GDM1 (cell line): ENCODE results near the gene DCXR.

Source experiments
- DNase-seq: peaks from one replicate; lab custom pipeline; 2025; lab: John Stamatoyannopoulos, UW

The DCXR gene

DNA sequence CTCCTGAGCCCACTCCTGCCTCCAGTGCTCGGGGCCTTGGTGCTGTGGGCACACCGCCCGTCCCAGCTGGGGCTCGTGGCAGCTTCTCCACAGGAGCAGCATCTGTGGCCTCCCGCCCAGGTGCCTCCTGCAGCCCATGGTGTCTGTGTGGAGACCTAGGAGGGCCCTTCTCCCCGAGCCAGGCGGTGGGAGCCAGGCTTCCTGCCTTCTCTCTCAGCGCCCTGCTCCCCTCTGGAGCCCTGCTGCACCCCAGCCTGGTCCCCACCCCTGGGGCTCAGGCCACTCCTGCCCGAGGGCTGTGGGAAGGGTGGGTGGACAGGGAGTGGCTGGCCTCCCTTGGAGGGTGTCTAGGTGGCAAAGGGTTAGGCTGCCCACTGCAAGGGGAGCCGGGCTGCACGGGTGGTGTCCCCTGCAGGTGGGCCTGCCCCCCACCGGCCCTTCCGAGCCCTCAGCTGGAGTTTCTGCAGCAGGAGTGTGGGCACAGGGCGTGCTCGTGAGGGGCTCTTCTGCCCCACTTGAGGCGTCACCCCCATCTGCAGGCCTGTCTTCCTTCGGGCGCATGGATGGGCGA lies 25.8 kb downstream of the DCXR start:
- no peak for DNase-seq

DNA sequence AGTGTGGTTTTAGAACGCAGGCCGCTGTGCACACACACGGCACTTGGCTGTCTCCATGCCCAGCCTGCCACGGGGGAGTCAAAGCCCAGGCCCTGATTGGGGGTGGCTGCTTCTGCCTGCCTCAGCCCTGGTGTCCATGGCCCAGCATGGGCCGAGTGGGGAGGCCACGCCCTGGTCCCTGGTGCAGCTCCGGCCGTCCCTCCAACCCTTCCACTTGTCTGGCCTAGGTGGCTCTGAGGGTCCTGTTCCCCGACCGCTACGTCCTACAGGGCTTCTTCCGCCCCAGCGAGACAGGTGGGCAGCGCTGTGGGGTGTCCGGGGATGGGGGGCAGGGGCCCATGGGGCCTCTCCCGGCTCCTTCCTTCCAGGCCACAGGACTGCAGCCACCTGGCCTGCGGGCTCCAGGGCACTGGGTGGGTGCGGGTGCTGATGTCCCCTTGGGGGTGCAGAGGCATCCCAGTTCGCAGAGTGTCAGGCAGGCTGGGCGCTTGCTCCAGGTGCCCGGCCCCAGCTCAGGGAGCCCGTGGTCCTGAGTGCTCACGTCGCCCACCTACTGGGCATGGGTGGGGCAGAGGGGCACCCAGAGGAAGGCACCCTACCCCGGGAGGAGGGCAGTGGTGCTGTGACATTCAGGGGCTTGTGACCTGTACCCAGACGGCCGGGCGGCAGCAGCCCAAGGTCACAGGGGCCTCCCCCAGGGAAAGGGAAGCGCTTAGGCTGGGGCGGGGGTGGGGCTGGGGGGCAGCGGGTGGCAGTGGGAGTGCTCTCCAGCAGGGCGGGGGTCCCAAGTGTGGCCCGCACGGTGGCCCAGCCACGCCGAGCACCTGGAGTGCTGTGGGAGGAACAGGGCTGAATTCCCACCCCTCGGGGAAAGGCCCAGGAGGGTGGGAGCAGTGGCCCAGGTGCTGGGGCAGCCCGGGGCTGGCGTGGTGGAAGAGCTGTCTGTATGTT lies 26.6 kb downstream of the DCXR start:
- no peak for DNase-seq

DNA sequence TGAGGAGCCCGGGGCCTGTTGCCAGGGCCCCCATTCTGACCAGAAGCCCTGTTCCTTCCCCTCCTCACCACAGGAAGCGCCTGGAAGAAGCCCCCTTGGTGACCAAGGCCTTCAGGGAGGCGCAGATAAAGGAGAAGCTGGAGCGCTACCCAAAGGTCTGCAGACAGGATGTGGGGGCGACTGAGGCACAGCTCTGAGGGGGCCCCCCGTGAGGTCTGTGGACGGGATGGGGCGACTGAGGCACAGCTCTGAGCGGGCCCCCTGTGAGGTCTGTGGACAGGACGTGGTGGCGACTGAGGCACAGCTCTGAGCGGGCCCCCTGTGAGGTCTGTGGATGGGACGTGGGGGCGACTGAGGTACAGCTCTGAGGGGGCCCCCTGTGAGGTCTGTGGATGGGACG lies 28.1 kb downstream of the DCXR start:
- DNase-seq = no peak

DNA sequence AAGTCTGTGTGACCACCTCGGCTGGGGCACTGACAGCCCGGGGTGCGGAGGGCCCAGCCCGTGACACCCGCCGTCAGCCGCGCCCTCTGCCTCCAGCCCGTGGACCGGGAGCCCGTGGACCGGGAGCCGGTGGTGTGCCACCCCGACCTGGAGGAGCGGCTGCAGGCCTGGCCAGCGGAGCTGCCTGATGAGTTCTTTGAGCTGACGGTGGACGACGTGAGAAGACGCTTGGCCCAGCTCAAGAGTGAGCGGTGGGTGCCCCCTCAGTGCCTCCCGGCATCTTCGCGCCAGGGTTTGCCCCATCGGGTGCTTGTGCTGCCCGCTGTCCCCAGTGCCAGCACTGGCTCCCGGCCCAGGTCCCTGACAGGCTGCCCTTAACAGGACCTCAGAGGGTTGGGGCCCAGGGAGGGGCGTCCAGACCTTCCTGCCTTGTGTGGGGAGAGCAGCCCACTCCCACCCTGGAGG lies 28.5 kb downstream of the DCXR start:
- no peak for DNase-seq

DNA sequence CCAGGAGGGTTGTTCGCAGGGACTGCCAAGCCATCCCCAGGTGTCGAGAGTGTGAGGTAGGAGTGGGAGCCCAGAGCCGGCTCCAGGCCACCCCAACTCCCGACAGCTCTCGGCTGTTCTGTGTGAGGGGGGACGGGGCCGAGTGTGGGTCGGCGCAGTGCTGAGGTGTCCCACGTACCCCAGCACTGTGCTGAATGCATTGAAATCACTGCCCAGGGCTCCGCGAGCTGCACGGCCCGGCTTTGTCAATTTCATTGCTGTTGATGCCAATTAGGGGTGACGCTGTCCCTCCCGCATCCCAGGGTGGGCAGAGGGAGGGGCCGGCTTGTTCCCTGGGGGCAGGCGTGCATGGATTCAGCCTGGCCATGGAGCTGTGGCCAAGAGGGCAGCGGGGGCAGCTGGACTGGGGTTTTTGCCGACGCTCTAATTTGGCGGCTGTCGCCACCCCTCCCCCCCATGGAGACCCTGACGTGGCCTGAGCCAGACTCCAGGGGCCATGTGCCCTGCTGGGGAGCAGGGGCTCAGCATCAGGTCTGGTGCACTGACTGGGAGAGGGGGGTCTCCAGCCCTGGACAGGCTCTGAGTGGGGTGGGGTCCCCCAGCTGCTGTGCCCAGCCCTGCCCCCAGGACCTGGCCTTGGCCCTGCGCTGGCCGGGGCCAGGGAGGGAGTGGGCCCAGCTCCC lies 29.1 kb downstream of the DCXR start:
- DNase-seq = no peak

DNA sequence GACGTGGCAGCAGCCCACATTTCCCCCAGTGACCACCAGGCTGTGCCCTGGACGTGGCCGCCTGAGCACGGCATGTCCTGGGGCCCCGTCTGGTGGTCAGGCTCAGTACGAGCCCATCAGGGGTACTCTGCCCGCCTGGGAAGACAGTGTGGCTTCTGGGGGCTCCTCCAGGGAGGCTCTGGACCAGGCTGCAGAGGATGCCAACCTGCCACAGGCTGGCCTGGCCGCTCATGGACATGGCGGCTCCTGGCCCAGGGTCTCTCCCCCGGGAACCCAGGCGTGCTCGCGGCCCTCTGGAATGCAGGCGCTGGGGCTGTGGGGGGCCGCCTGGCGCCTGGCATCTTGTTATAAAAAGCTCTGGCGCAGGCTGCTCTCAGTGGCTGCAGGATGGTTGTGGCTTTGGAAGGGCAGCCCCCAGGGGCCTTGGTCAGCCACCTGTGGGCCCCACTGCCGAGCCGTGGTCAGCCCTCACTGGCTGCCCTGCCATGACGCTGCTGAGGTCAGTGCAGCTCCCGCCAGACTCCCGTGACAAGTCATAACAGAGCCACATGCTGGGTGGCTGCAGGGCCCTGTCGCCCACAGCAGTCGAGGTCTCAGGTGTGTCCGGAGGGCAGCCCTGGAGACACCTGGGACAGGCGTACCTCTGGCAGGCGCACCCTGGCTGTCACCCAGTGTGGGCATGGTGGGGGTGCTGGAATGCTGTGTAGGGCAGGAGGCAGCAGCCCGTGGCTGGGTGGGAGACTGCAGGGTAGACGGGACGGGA lies 29.8 kb downstream of the DCXR start:
- no peak for DNase-seq

DNA sequence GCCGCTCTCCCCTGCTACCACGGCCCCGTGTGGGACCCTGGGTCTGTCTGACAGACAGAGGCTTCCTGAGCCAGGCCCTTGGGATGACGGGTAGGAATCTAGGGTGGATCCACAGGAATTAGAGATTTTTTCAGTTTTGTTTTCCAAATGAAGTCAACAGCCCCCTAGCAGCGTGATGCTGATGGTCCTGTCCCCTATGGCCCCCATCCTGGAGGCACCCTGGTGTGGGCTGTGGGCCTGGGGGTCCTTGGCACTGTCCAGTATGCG lies 30.3 kb downstream of the DCXR start:
- no peak for DNase-seq

DNA sequence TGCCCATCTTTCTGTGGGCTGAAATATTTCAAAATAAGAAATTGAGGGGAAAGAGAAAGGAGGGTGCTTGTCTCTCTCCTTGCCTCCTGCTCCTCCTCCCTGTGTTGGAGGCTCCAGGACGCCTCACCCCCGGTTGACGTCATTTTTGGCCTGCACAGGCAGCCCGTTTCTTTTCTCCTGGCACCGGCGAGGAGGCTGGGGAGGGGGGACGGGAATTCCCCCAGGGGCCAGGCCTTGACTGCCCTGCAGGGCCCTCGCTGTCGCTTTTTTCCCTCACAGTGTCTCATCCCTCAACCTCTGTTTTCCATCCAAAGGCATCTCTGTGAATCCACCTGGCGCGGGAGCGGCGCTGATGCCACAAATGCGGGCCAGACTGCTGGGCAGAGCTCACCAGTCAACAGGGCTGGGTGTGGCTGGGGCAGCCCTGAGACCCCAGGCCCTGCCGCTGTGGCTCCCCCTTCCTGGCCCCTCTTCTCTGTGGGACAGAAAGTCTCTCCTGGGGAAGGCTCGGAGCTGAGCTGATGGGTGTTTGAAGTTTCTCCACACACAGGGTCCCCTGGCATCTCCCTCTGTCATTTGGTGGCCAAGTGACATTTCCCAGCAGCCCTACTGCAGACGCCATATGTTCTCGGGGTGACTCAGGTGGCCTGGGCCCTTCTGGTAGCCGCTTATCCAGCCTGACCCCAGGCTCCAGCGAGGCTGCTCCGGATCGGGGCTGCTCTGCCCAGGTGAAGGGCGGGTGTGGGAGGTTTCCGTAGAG lies 30.8 kb downstream of the DCXR start:
- no peak for DNase-seq

DNA sequence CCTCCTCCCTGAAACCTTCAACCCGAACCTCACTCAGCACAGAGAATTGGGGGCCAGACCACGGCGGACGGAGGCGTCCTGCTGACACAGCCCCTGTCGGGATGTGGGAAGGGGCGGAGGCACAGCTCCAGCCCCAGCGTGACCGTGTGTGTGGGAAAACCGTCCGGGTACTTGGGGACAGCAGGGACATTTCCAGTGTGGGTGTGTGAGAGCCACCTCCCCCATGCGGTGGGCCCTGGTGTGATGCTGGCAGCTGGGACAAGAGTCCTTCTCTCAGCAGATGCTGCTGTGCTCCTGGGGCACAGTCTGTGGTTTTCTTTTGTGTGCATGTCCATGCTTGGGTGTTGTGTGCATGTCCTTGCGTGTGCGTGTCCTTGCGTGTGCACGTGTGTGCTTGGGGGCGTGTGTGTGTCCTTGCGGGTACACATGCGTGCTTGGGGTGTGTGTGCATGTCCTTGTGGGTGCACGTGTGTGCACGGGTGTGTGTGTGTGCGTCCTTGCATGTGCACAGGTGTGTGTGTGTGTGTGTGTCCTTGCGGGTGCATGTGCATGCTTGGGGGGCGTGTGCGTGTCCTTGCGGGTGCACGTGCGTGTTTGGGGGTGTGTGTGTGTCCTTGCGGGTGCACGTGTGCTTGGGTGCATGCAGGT lies 31.7 kb downstream of the DCXR start:
- no peak for DNase-seq

DNA sequence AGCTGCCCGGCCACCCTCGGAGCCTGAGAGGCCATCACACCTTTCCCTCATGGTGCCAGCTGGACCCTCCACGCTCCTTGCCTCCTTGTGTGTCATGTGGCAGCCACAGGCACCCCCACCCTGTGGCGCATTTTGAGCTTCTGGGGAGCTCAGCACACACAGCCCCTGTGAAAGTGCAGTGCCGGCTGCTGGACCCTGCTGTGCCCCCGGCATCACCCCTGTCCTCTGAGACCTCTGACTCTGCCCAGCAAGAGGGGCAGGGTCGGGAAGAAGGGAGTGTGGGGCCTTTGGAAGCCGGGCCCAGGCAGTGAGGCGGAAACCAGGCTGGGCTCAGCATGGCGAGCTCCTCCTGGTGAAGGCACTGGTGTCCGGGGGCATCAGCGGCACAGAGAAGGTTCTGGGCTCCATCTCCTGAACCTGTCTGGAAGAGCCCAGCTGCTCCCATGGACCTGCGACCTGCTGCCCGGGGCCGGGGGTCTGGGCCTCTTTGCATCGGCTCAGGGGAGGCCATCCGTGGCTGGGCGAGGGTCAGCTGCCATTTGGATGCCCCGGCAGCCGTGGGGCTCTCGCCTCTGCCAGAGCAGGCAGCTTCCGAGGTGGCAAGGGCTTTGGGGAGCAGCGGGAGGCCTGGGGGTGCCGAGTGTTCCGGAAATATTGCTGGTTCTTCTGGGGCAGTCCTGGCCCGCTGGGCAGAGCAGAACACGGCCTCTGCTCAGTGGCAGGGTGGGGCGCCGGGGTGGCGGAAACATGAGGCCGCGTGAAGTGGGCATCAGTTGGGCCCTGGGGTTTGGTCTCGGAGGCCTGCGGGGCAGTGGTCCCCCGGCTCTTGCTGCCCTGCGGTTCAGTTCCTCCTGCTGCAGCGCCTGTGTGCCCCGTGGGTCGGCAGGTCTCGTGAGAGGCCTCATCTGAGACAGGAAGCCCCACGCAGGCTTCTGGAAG lies 32.7 kb downstream of the DCXR start:
- no peak for DNase-seq

DNA sequence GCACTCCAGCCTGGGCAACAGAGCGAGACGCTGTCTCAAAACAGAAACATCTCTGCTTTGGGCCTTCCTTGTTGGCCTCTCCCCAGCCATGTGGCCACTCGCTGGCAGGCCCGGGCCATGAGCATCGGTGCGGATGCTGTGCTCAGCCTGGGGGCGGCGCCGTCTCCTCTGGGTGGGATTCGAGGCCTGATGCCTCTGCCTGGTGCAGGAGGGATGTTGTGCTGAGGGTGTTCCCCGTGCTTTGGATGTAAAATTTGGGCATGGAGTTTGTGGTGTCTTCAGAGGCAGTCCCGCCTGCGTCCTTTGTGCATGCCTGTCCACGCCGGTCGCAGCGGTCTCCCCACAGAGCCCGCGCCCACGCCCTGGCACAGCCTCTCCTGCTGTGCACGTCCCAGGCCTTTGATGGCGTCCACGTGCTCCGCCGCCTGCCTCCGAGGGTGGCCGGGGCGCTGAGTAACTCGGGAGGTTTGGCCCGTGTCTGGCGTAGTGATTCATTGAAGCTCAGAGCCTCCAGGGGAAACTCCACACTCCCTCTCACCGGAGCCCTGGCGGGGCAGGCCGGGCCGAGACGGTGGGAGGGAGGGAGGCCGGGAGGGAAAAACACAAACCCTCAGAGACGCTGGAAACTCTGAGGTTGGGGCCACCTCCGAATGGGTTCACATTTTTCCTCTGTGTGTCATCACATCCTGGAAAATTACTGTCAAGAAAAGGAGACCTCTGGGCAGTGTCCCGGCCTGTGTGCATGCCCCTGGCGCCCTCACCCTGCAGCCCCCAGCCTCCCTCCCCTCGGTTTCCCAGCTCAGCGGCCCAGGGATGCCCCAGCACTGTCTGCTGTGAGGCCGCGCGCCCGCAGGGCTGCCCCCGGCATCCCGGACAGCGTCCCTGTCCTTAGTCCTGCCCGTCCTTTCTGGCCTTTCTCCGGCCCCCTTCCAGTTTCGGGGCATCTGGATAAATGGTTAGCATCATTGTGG lies 33.8 kb downstream of the DCXR start:
- no peak for DNase-seq

DNA sequence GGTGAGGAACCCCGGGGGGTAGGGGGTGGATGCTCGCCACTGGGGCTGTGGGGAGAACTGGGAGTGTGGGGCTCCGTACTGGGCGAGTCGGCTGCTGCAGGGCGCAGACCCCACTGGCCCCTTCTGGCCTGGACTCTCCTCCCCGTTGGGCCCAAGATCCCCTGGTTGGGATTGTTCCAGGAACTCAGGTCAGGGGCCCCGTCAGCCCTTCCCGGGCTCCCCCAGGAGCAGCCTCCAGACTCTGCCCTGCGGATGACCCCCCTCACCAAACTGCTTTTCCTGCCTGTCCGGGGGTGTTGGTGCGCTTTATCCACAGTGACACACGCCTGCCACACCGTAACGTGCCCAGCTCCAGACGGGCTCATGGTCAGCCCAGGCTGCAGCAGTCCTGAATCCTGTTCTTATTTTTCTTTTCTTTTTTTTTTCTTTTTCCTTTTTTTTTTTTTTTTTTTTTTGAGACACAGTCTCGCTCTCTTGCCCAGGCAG lies 35.9 kb downstream of the DCXR start:
- no peak for DNase-seq

DNA sequence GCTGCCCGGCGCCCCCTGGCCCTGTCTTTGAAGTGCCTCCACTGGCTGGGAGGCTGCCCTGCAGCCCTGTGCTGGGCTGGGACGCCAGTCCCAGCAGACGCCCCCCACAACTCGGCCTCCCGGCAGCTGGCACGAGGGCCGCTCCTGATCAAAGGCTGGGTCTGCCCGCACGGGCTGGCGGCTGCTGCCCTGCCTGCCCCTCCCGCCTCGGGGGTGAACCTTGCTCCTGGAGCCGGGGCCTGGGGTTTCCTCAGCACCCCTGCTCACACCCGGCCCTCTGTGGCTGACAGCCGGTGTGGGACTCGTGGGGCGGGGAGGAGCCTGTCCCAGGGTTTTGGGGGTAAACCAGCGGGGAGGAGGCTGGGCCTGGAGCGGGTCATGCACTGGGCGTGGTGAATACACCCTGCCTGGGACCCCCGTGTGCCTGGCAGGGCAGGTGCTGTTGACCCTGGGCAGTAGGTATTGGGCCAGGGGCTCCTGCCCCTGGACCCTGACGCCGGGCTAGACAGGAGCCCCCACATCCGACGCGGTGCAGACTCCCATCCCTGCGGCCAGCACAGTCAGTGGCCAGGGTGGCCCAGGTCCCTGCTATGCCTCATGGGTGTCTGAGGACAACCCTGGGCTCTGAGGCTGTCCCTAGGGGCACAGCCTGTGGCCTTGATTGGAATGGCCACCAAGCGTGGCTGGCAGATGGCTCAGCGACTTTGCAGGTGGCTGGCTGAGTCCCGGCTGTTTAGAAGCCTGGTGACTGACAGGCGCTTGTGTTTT lies 36.5 kb downstream of the DCXR start:
- no peak for DNase-seq

DNA sequence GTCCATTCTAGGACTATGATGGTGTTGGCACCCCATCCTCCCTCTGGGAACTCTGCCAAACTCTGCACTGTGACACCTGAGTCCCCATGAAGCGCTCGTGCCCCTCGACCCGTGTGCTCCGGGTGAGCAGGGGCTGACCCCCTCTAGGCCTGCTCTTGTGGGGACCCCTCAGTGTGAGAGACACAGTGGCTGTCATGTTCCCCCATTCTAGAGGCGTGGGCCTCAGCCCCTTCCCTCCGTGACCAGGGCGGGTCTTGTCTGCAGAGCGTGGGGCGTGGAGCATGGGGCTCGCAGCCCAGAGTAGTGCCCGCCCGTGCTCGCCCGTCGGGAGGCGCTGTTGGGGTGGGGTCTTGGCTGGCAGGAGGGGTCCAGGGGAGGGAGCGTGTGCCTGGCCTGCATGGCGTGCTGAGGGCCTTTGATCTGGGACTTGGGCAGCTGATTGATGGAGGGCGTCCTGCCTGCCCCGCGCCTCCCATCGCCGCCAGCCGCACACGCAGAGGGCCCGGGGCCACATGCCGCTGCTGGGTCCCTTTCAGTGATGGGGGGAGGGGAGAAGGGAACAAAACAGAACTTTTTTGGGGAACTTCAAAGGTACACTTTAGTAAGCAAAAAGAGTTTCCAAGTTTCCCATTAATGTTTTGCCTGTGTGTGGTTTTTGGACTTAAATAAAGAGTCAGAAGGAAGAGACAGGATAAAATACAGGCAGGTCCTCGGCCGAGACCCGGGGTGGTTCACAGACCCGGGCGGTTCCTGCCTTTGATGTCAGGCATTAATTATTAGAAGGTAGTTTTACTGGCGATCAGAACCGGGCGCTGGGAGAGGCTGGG lies 37.3 kb downstream of the DCXR start:
- DNase-seq = no peak

DNA sequence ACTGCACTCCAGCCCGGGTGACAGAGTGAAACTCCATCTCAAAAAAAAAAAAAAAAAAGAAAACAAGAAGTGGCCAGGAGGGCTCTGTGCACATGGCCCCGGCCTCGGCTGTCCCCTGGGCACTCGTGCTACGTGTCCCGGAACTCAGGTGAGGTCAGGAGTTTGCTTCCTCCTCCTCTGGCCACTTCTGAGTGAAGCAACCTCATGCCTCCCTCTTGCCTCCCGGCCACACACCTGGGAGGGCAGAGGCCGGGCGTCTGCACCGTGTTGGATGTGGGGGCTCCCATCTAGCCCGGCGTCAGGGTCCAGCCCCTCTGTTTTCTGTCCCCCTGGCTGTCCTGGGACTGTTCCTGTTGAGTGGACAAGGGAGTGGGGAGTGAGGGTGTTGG lies 37.9 kb downstream of the DCXR start:
- DNase-seq = no peak

DNA sequence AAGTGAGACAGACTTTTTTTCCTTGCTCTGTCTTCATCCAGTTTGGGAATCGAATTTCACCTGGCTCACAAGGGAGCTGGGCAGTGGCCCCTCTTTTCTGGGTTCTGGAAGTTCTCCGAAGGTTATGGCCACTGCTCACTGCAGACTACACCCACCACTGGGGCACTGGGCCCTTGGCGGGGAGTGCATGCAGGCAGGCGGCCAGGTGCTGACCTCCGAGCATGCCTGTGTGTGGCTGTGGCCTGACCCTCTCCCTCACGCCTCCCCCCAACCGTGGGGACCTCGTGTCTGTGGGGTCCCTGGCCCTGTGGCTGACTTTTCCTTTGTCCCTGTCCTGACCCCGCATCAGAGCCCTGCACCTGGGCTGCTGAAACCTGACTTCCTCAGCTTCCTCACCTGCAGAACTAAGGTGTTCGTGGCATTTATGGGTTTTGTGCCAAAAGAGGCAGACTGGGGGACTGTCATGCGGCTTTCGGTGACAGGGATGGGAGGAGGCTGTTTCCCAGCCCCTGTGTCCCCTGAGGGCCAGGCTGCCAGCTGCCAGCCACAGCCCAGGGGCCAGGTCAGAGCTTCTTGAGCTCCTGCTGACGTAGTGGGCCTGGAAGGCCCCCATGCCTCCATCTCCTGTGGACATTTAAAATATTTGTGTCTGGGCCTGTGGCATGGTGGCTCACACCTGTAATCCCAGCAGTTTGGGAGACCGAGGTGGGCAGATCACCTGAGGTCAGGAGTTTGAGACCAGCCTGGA lies 38.6 kb downstream of the DCXR start:
- no peak for DNase-seq
